Karpas-422 (cell line): ENCODE data around the gene HAUS3. TPM values are rescaled to one million over a fixed set of nuclear protein-coding genes. Genes with fewer than 3 reads are reported as not detected.

Source experiments
- DNase-seq: peaks from one replicate; pipeline ENCODE4 v3.0.0-alpha.2; 2015
- H2AFZ ChIP-seq: fragments of 200-600 bp; sonication (generic); 2 replicates; pipeline ENCODE4 v1.6.1; 2014; ENCODE audit warnings: antibody characterized with exemption, low read length, mixed read lengths
- H3K27ac ChIP-seq: fragments of 200-600 bp; sonication (generic); 2 replicates; pipeline ENCODE4 v1.5.1; 2014; ENCODE audit warnings: mild to moderate bottlenecking, low read length, moderate library complexity
- H3K27me3 ChIP-seq: fragments of 200-600 bp; sonication (generic); 2 replicates; pipeline ENCODE4 v1.6.1; 2014; ENCODE audit warnings: low read length, mixed read lengths
- H3K36me3 ChIP-seq: fragments of 200-600 bp; sonication (generic); 2 replicates; pipeline ENCODE4 v1.6.1; 2014; ENCODE audit warnings: low read length, mixed read lengths; ENCODE audit not compliant: insufficient read depth
- H3K4me1 ChIP-seq: fragments of 200-600 bp; sonication (generic); 2 replicates; pipeline ENCODE4 v1.6.1; 2014; ENCODE audit warnings: mild to moderate bottlenecking, low read length, mixed read lengths
- H3K4me2 ChIP-seq: fragments of 200-600 bp; sonication (generic); 2 replicates; pipeline ENCODE4 v1.6.1; 2014; ENCODE audit warnings: low read length, low read depth, mild to moderate bottlenecking; ENCODE audit not compliant: poor library complexity, severe bottlenecking
- H3K4me3 ChIP-seq: fragments of 200-600 bp; sonication (generic); 2 replicates; pipeline ENCODE4 v1.5.1; 2014; ENCODE audit warnings: mild to moderate bottlenecking, antibody characterized with exemption, low read length, mixed read lengths
- H3K79me2 ChIP-seq: fragments of 200-600 bp; sonication (generic); 2 replicates; pipeline ENCODE4 v1.6.1; 2014; ENCODE audit warnings: mild to moderate bottlenecking, low read length, mixed read lengths
- H3K9ac ChIP-seq: fragments of 200-600 bp; sonication (generic); 2 replicates; pipeline ENCODE4 v1.6.0; 2014; ENCODE audit warnings: low read length
- H3K9me2 ChIP-seq: fragments of 200-600 bp; sonication (generic), shearing (Covaris generic); replicated peaks from 2 replicates; pipeline ENCODE4 v1.6.0; 2014; ENCODE audit warnings: mild to moderate bottlenecking, low read length, moderate library complexity; ENCODE audit not compliant: insufficient read depth
- H3K9me3 ChIP-seq: fragments of 300-700, 200-600 bp; sonication (generic); 2 replicates; pipeline ENCODE4 v1.6.1; 2014; ENCODE audit warnings: low read length, mixed read lengths
- H4K20me1 ChIP-seq: fragments of 200-600 bp; sonication (generic); 2 replicates; pipeline ENCODE4 v1.6.1; 2014; ENCODE audit warnings: mild to moderate bottlenecking, antibody characterized with exemption, low read length, low read depth; ENCODE audit not compliant: insufficient read depth
- total RNA-seq: library from RNA; depleted of rRNA; stranded (reverse); fragments of >200 nt; shearing (Covaris generic); gene quantifications from 2 replicates; pipeline ENCODE4 v1.2.3, GENCODE V29; 2014; ENCODE audit warnings: low replicate concordance

The HAUS3 gene
- total RNA-seq, 1 experiment from 2014 or later: 14.6 TPM

- DNase-seq: no peak
- peaks cover 33% of the 10 kb centered on the region for H3K4me1 ChIP-seq
- H3K9me2 ChIP-seq: no peaks in the 10 kb centered on the region
- no peak overlapping the region for H3K27ac ChIP-seq
- H4K20me1 ChIP-seq: no peaks in the 10 kb centered on the region
- no peaks in the 10 kb centered on the region for H3K79me2 ChIP-seq
- no peak overlapping the region for H3K4me2 ChIP-seq
- no peak overlapping the region for H3K9ac ChIP-seq
- H3K9me3 ChIP-seq: no peaks in the 10 kb centered on the region
- no peaks in the 10 kb centered on the region for H3K36me3 ChIP-seq
- no peak overlapping the region for H3K4me3 ChIP-seq
- no peaks in the 10 kb centered on the region for H3K27me3 ChIP-seq
- no peak overlapping the region for H2AFZ ChIP-seq
These were observed 45.1 kb upstream of the HAUS3 start for GRCh38 chr4:2286904-2287593.

- Histone ChIP-seq H3K9me3 (no peaks in the 10 kb centered on the region), H3K27me3 (no peaks in the 10 kb centered on the region), H3K9me2 (no peaks in the 10 kb centered on the region), H3K9ac (no peak overlapping the region), H3K79me2 (no peaks in the 10 kb centered on the region), H3K27ac (no peak overlapping the region), H4K20me1 (no peaks in the 10 kb centered on the region), H3K4me3 (no peak overlapping the region), H3K36me3 (no peaks in the 10 kb centered on the region), H3K4me1 (peaks cover 29% of the 10 kb centered on the region), H3K4me2 (no peak overlapping the region), H2AFZ (no peak overlapping the region)
- DNase-seq: no peak
These were observed 43.9 kb upstream of the HAUS3 start for GRCh38 chr4:2285613-2286381.

GRCh38 chr4:2284934-2285612 lies 43.2 kb upstream of the HAUS3 start:
- H3K4me3 ChIP-seq: no peak overlapping the region
- H4K20me1 ChIP-seq: no peaks in the 10 kb centered on the region
- no peak overlapping the region for H3K27ac ChIP-seq
- H3K9me2 ChIP-seq: no peaks in the 10 kb centered on the region
- no peak for DNase-seq
- no peaks in the 10 kb centered on the region for H3K36me3 ChIP-seq
- H3K79me2 ChIP-seq: no peaks in the 10 kb centered on the region
- H3K9me3 ChIP-seq: no peaks in the 10 kb centered on the region
- H3K27me3 ChIP-seq: no peaks in the 10 kb centered on the region
- H3K4me1 ChIP-seq: peaks cover 22% of the 10 kb centered on the region
- no peak overlapping the region for H3K9ac ChIP-seq
- no peak overlapping the region for H2AFZ ChIP-seq
- no peak overlapping the region for H3K4me2 ChIP-seq

GRCh38 chr4:2284161-2284933 lies 42.4 kb upstream of the HAUS3 start:
- no peaks in the 10 kb centered on the region for H3K9me2 ChIP-seq
- H3K36me3 ChIP-seq: no peaks in the 10 kb centered on the region
- no peak overlapping the region for H3K27ac ChIP-seq
- no peaks in the 10 kb centered on the region for H3K27me3 ChIP-seq
- H4K20me1 ChIP-seq: no peaks in the 10 kb centered on the region
- H3K79me2 ChIP-seq: no peaks in the 10 kb centered on the region
- no peak for DNase-seq
- no peak overlapping the region for H3K4me3 ChIP-seq
- H3K9ac ChIP-seq: no peak overlapping the region
- no peaks in the 10 kb centered on the region for H3K9me3 ChIP-seq
- no peak overlapping the region for H2AFZ ChIP-seq
- no peak overlapping the region for H3K4me2 ChIP-seq
- peaks cover 15% of the 10 kb centered on the region for H3K4me1 ChIP-seq

- H3K4me3 ChIP-seq: no peak overlapping the region
- H3K9me2 ChIP-seq: no peaks in the 10 kb centered on the region
- H3K9me3 ChIP-seq: no peaks in the 10 kb centered on the region
- H2AFZ ChIP-seq: no peak overlapping the region
- H3K36me3 ChIP-seq: no peaks in the 10 kb centered on the region
- H4K20me1 ChIP-seq: no peaks in the 10 kb centered on the region
- peaks cover 14% of the 10 kb centered on the region for H3K4me1 ChIP-seq
- H3K27ac ChIP-seq: no peak overlapping the region
- no peak overlapping the region for H3K4me2 ChIP-seq
- DNase-seq: no peak
- no peaks in the 10 kb centered on the region for H3K27me3 ChIP-seq
- H3K9ac ChIP-seq: no peak overlapping the region
- H3K79me2 ChIP-seq: no peaks in the 10 kb centered on the region
These were observed 41.3 kb upstream of the HAUS3 start for GRCh38 chr4:2283199-2283711.

GRCh38 chr4:2281575-2282343 lies 39.8 kb upstream of the HAUS3 start:
- Histone ChIP-seq H3K36me3 (no peaks in the 10 kb centered on the region), H3K79me2 (no peaks in the 10 kb centered on the region), H3K4me3 (no peak overlapping the region), H3K9me2 (no peaks in the 10 kb centered on the region), H2AFZ (peak overlapping the region; percentile 48; the same call in 1 of the 2 replicates), H3K4me1 (peaks cover 14% of the 10 kb centered on the region), H3K9me3 (no peaks in the 10 kb centered on the region), H3K27me3 (no peaks in the 10 kb centered on the region), H3K9ac (peak overlapping the region; percentile 4), H3K4me2 (peak overlapping the region; percentile 10), H4K20me1 (no peaks in the 10 kb centered on the region), H3K27ac (no peak overlapping the region)
- DNase-seq: peak; percentile 76

GRCh38 chr4:2280531-2281300 lies 38.8 kb upstream of the HAUS3 start:
- Histone ChIP-seq H3K9me3 (no peaks in the 10 kb centered on the region), H4K20me1 (no peaks in the 10 kb centered on the region), H3K9me2 (no peaks in the 10 kb centered on the region), H3K36me3 (no peaks in the 10 kb centered on the region), H3K9ac (no peak overlapping the region), H2AFZ (no peak overlapping the region), H3K4me3 (no peak overlapping the region), H3K27me3 (no peaks in the 10 kb centered on the region), H3K79me2 (no peaks in the 10 kb centered on the region), H3K4me2 (no peak overlapping the region), H3K27ac (no peak overlapping the region), H3K4me1 (peaks cover 14% of the 10 kb centered on the region)
- no peak for DNase-seq
